ENCODE data around the gene PANK4.

PANK4 gene

GRCh38 chr1:2561898-2562895 lies 35.8 kb upstream of the PANK4 start:
- H3K9me3 ChIP-seq (ENCODE audit: control insufficient read depth, low read length) = no peaks in the 10 kb centered on the region
- TF ChIP-seq, protein P1, sequence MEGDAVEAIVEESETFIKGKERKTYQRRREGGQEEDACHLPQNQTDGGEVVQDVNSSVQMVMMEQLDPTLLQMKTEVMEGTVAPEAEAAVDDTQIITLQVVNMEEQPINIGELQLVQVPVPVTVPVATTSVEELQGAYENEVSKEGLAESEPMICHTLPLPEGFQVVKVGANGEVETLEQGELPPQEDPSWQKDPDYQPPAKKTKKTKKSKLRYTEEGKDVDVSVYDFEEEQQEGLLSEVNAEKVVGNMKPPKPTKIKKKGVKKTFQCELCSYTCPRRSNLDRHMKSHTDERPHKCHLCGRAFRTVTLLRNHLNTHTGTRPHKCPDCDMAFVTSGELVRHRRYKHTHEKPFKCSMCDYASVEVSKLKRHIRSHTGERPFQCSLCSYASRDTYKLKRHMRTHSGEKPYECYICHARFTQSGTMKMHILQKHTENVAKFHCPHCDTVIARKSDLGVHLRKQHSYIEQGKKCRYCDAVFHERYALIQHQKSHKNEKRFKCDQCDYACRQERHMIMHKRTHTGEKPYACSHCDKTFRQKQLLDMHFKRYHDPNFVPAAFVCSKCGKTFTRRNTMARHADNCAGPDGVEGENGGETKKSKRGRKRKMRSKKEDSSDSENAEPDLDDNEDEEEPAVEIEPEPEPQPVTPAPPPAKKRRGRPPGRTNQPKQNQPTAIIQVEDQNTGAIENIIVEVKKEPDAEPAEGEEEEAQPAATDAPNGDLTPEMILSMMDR (IDR thresholded peaks at IDR 0.05) = peak; percentile 19
- H3K36me3 ChIP-seq (ENCODE audit: control insufficient read depth, insufficient read depth, low read length) = no peaks in the 10 kb centered on the region

GRCh38 chr1:2561446-2561845 lies 35.0 kb upstream of the PANK4 start:
- H3K9ac ChIP-seq = no peak overlapping the region
- no peak overlapping the region for H3K4me3 ChIP-seq (ENCODE audit: low read depth, low read length)
- TF ChIP-seq, protein P1 (IDR thresholded peaks at IDR 0.05) = no peak
- H3K36me3 ChIP-seq (ENCODE audit: control insufficient read depth, insufficient read depth, low read length) = no peaks in the 10 kb centered on the region
- no peak overlapping the region for H3K27ac ChIP-seq
- H3K4me2 ChIP-seq (ENCODE audit: low read length) = no peak overlapping the region
- no peaks in the 10 kb centered on the region for H3K9me3 ChIP-seq (ENCODE audit: control insufficient read depth, low read length)
- H3K27me3 ChIP-seq (ENCODE audit: control insufficient read depth, insufficient read depth, low read length) = no peaks in the 10 kb centered on the region
- peaks cover 2% of the 10 kb centered on the region for H3K4me1 ChIP-seq
- no peak overlapping the region for H2AFZ ChIP-seq
- no peaks in the 10 kb centered on the region for H3K79me2 ChIP-seq

More at GRCh38 chr1:2561898-2562895, 35.8 kb upstream of the PANK4 start:
- no peak overlapping the region for H3K9ac ChIP-seq
- no peaks in the 10 kb centered on the region for H3K27me3 ChIP-seq (ENCODE audit: control insufficient read depth, insufficient read depth, low read length)
- H3K27ac ChIP-seq = no peak overlapping the region
- no peak overlapping the region for H3K4me2 ChIP-seq (ENCODE audit: low read length)
- no peak overlapping the region for H2AFZ ChIP-seq
- H3K4me1 ChIP-seq = peaks cover 2% of the 10 kb centered on the region
- H3K79me2 ChIP-seq = no peaks in the 10 kb centered on the region
- no peak overlapping the region for H3K4me3 ChIP-seq (ENCODE audit: low read depth, low read length)

DNA sequence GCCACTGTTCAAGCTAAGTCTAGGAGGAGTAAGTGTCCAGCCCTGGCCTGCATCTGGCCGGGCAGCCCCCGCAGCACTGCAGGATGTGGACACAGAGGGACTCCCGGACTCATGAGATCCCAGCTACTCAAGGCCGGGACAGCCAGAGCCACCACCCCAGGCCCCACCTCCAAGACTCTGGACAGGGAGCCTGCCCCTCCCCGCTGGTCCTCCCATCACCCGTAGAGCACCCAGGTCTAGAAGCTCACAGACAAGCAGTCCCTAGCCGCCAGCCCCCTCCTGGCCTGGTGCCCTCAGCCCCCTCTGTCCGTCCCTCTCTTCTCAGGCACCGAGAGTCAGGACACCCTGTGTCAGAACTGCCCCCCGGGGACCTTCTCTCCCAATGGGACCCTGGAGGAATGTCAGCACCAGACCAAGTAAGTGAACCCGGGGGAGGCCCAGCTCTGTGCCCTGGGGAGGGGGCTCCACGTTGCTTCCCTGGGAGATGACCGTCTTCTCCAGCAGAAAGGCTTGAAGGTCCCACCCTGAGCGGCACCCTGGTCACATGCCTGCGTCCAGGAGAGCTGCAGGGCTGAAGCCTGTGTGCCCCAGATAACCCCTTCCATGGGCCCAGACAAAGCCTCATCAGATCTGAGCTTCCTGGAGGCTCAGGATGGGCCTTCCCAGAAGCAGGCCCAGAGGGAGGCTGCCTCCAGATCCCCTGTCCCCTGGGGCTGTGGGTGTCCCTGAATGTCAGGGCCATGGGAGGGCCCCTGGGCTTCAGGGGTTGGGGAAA lies 34.1 kb upstream of the PANK4 start:
- Histone ChIP-seq H3K36me3 (ENCODE audit: control insufficient read depth, insufficient read depth, low read length) (no peaks in the 10 kb centered on the region), H3K27ac (no peak overlapping the region), H3K79me2 (no peaks in the 10 kb centered on the region), H3K4me1 (peaks cover 2% of the 10 kb centered on the region), H3K9ac (no peak overlapping the region), H3K4me2 (ENCODE audit: low read length) (no peak overlapping the region), H3K9me3 (ENCODE audit: control insufficient read depth, low read length) (no peaks in the 10 kb centered on the region), H3K4me3 (ENCODE audit: low read depth, low read length) (no peak overlapping the region), H3K27me3 (ENCODE audit: control insufficient read depth, insufficient read depth, low read length) (no peaks in the 10 kb centered on the region), H2AFZ (no peak overlapping the region)
- TF ChIP-seq, protein P1 (IDR thresholded peaks at IDR 0.05) = no peak

GRCh38 chr1:2559509-2560298 lies 33.3 kb upstream of the PANK4 start:
- Histone ChIP-seq H2AFZ (no peak overlapping the region), H3K4me2 (ENCODE audit: low read length) (no peak overlapping the region), H3K4me3 (ENCODE audit: low read depth, low read length) (no peak overlapping the region), H3K9ac (no peak overlapping the region), H3K79me2 (no peaks in the 10 kb centered on the region), H3K4me1 (peaks cover 4% of the 10 kb centered on the region), H3K9me3 (ENCODE audit: control insufficient read depth, low read length) (no peaks in the 10 kb centered on the region), H3K27me3 (ENCODE audit: control insufficient read depth, insufficient read depth, low read length) (no peaks in the 10 kb centered on the region), H3K36me3 (ENCODE audit: control insufficient read depth, insufficient read depth, low read length) (no peaks in the 10 kb centered on the region), H3K27ac (no peak overlapping the region)
- TF ChIP-seq, protein P1 (IDR thresholded peaks at IDR 0.05) = no peak
